ENCODE data around the gene STOX1.
A peak's percentile ranks its signal among the peaks of the same experiment; 100 is the strongest.
"Not testable (repeated sequence)": the region's sequence is repeated elsewhere in the genome, so short reads cannot be mapped to it uniquely, and the experiment has no call there.

The STOX1 gene

DNA sequence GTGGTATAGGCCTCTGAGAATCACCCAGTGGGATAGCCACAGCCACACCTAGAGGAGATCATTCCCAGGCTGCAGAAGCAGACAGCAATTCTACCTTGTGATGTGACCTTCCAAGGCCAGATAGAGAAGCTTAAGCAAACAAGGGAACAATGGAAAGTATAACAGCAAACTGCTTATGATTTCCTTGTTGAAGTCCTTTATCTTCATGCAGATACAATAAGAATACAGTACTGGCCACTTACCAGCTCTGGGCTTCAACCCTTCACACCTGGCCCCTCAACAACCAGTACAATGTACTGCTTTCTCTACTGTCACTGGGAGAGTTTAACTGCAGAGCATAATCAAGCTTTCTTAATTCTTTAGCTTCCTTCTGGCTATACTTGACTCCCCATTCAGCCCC is 51.2 kb downstream of the STOX1 start:
- no peak for DNase-seq

DNA sequence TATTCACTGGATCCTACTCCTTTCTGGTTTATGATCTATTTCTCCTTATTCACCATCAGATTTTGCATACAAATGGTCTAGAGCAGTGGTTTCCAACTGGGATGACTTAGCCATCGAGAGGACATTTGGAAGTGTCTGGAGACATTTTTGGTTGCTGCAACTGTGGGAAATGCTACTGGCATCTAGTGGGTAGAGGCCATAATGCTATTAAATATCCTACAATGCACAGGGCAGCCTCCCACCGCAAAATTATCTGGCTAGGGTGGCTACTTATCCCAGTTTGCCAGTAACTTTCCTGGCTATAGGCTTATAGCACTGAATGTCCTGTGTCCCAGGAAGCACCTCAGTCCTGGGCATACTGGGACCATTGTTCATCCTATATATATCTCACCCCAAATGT is 52.3 kb downstream of the STOX1 start:
- no peak for DNase-seq

DNA sequence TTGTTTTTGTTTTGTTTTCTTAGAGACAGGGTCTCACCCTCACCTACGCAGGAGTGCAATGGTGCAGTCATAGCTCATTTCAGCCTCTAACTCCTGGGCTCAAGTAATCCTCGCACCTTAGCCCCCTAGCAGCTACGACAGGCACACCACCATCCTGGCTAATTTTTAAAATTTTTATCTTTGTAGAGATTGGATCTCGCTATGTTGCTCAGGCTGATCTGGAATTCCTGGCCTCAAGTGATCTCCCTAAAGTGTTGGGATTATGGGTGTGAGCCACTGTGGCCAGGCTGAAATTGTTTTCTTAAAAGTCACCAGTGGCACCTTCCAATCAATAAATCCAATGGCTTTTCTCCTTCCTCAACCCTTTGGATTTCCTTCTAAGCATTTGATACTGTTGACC is 52.9 kb downstream of the STOX1 start:
- DNase-seq = no peak

DNA sequence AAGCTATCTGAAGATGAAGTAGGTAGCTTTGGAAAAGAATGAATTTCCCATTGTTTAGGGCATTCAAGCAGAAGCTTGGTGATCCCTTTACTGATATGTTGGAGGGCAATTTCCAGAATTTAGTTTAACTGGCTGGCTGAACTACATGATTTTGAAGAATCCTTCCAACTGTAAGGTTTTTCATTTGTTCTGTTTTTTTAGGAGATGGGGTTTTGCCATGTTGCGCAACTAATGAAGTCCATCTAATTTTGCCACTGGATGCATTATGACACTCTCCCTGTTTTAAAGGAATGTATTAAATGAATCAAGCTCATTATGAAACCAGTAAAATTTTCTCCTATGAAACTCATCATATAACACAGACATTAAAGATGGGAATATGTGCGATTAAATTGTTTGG is 67.7 kb downstream of the STOX1 start:
- no peak for DNase-seq

DNA sequence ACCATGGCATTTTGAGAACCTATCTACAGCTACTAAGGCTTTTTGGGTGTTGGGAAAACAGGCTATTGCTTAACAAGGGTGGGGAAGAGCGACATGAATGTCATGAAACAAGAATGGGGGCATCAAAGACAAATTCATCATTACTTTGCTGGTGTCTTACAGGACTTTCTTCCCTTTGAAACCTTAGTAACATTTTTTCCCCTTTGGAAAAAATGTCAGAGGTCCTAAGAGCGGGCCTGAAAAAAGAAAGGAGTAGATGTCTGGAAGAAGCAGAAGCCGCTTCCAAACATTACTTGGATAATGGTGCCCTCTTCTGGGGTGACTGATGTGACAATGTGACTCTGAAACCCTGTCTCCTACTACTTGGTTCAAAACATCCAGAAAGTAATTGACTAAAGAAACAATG is 70.0 kb downstream of the STOX1 start:
- DNase-seq = peak; percentile 41

DNA sequence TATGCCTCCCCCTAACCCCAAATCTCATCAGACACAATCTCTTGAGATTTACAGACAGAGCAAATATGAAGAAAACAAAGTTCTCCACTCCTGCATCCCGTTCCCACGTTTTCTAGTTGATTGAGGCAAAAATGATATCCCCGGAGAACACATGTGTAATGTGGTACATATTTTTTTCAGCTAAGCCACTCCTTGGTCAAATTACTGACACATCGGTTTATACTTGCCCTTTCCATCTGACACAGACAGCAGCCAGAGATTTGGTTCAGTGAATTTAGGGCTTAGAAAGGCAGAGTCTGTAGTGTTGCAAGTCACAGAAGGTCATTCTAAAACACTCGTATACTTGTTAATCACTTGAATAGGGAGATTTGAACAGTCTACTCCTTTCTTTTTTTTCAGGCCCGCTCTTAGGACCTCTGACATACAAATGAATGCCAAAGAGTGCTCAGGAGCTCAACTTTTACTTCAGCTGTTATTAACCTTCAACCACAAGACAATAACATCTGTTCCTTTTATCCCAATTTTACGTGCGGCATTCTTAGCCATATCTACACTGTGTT is 71.9 kb downstream of the STOX1 start:
- DNase-seq = no peak

DNA sequence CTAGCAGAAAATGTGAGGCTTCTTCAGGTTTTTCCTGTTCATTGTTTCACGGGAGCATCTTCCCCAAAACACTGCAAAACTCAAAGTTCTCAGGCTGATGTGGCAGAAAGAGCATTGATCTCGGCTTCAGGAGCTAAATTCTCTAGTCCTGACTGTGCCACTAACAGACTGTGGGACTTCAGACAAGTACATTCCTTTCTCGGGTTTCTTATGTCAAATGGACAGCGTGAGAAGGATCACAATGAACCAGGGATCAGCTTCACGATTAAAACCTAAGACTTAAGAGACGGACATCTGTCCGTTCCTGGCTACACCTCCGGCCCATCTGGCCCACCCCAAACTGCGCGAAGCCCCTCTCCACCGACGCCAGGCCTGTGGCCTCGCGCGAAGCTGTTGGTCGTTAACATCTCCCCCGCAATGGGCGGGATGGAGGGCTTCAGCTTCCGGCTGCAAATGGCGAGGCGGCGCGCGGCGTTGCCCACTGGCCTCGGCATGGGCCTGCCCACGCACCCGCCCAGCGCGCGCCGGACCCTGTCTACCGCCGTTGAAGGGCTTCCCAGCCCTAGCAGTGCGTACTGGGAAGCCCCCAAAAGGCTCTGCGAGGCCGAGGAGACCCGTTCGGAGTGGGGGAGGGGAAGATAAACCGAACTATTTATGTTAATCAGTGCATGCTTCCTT is 73.2 kb downstream of the STOX1 start:
- peak; percentile 100 for DNase-seq

DNA sequence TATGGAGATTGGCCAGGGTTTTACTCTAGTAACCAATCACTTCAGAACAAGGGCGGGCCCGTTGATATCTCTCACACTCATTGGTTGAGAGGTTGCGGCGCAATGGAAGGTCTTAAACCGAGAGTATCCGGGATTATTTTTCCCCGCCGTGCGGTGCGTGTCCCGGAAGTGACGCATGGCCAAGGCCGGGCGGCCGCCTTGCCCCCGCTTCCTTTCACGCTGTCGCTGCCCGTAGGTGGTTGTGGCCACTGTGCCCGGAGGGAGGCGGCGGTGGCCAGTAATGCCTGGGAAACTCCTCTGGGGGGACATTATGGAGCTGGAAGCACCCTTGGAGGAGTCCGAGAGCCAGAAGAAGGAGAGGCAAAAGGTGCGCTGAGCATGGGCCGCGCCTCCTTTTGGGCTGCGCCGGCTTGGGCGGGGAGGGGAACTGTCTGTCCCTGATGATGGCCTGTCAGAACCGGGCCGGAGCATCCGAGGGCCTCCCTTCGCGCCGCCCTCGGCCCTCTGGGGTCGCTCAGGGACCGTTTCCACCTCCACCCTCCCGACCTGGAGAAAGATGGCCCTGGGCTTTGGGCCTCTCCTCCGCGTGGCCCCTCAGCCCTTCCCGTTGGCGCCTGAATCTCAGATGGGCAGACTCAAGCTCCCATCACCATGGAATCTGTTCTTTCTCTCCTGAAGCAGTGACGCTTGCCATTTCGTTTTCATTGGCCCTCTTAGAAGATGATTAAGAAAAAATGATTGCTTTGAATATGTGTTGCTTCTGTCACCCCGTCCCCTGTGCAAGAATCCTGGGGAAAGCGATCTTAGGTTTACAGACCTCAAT is 74.0 kb downstream of the STOX1 start, which contains the start of gene DDX50:
Gene DDX50, plus strand, starts transcription at position 211 of the 823 bp plus-strand sequence. Its CDS starts 70 bp downstream, at position 281.
- DNase-seq = peak; percentile 93

DNA sequence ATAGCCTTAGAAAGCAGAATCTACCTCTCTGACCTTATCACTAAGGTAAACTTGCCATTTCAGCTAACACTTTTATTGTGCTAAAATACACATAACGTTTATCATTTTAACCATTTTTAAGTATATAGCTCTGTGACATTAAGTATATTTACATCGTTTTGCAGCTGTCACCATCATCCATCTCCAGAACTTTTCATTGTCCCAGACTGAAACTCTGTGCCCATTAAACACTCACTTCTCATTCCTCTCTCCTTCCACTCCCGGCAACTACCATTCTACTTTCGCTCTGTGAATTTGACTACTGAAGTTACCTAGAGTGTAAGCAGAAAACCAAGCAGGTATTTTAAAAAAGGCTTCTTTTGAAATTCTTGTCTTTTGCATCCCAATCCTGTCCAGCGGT is 75.1 kb downstream of the STOX1 start:
- DNase-seq = no peak

DNA sequence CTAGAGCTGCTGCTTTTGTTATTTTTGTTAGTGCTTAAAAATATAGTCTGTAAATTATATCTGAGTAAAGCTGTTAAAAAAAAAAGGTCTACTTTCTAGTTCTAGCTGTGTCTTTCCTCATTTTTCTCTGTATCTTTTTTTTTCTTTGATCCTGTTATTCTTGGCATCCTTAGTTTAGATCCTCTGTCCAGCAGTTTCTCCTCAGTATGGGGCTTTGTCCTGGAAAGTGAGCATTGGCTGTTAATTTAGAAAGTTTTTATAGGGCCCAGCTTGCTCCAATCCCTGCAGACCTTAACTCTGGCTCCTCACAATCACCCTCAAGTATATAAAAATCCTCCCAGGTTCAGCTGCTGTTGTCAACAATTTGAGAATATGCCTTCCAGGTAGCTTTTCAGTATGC is 97.3 kb downstream of the STOX1 start:
- DNase-seq = no peak

DNA sequence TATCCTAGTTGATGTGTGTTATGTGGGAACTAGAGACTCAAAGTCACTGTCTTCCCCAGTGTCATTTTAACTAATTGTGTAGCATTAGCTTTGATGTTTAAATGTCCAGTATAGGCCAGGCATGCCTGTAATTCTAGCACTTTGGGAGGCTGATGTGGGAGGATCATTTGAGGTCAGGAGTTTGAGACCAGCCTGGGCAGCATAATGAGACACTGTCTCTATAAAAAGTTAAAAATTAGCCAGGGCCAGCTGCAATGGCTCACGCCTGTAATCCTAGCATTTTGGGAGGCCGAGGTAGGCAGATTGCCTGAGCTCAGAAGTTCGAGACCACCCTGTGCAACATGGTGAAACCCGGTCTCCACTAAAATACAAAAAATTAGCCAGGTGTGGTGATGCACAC is 98.2 kb downstream of the STOX1 start:
- DNase-seq = no peak

DNA sequence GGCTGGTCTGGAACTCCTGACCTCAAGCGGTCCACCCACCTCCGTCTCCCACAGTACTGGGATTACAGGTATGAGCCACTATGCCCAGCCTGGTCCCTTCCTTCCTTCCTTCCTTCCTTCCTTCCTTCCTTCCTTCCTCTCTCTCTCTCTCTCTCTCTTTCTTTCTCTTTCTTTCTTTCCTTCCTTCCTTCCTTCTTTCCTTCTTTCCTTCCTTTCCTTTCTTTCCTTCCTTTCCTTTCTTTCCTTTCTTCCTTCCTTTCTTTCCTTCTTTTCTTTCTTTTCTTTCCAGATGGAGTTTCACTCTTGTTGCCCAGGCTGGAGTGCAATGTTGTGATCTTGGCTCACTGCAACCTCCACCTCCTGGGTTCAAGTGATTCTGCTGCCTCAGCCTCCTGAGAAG is 101.8 kb downstream of the STOX1 start:
- DNase-seq = not testable (repeated sequence)

DNA sequence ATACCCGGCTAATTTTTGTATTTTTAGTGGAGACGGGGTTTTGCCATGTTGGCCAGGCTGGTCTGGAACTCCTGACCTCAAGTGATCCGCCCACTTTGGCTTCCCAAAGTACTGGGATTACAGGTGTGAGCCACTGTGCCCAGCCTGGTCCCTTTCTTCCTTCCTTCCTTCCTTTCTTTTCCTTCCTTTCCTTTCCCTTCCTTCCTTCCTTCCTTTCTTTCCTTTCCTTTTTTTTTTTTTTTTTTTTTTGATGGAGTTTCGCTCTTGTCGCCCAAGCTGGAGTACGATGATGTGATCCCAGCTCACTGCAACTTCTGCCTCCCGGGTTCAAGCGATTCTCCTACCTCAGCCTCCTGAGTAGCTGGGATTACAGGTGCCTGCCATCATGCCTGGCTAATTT is 102.6 kb downstream of the STOX1 start:
- not testable (repeated sequence) for DNase-seq

DNA sequence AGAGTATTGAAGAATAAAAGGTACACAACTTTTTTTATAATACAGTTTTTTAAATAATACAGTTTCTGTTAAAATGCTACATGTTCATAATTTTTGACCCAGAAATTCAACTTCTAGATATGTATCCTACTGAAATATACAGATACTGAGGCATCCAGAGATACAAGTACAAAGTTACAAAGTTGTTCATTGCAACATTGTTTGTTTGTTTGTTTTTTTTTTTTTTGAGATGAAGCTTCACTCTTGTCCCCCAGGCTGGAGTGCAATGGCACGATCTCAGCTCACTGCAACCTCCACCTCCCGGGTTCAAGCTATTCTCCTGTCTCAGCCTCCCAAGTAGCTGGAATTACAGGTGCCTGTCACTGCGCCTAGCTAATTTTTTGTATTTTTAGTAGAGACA is 105.5 kb downstream of the STOX1 start:
- DNase-seq = not testable (repeated sequence)

DNA sequence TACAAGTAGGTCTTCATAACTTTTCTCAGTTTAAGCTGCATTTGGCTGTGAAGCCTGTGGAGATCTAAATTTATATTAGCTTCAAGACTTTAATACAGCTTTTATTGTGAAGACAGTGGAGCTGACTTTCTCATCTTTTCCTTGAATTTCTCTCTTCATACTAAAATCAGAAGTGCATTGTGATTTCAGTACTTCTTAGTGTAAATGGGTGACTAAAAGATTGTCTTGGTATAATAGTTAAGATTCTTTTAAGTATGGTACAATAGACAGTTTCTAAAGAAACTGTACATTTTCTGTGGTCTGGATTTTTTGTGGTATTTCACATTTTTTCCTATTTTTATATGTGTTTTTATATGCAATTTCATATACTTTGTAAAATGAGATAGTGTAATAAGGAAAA is 107.7 kb downstream of the STOX1 start:
- no peak for DNase-seq

DNA sequence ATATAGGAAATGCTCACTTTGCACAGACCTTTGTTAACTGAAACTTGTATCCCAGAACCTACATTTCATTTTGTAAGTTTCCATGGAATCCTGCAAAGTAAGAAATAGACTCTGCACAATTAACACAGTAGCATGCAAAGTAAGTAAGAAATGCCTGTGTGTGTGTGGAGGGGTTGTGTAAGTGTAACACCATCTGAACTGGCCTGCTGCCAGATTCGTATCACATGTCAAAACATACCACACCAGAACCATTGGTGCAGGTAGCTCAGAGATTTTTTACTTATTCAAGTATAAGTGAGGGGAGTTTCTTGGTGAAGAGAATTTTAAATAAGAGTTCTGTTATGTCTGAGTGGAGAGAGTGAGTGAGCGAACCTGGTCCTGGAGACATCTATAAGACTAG is 110.8 kb downstream of the STOX1 start:
- no peak for DNase-seq

DNA sequence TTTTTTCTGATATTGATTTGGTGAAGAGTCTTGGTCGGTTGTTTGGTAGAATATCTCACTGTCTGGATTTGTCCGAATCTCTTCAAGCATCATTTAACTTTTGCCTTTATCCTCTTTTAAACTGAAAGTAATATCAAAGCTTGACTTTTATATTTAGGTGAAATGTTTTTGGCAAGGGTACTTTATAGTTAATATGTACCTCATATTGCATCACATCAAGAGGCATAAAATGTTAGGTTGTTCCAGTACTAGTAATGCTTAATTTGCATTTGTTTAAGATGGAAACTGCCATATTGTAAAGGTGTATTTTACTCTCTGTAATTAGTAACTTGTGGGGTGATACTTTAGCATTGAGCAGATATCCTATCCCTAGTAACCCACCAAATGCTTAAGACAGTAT is 111.6 kb downstream of the STOX1 start:
- no peak for DNase-seq

DNA sequence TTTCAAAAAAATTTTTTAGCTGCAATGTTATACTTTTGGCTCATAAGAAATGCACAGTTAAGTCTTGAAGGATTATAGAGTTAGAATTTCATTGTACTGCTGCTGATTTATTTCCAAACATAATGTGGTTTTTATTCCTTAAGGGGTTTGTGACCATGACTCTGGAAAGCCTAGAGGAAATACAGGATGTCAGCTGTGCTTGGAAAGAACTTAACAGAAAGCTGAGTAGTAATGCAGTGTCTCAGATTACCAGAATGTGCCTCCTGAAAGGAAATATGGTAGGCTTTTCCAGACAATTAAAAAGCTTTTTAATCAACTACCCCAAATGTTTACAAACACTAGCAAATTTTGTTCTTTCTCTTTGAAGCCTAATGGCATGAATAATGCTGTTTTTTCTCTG is 113.6 kb downstream of the STOX1 start:
- DNase-seq = not testable (repeated sequence)
